Adipose tissue (tissue), 3 donors: Measurements from ENCODE around the gene GDPD5. TPM values are rescaled to one million over a fixed set of nuclear protein-coding genes. Genes with fewer than 3 reads are reported as not detected.

Experiments
- H3K27ac ChIP-seq: one replicate; pipeline ENCODE4 v1.5.1; 2013; ENCODE audit warnings: low read depth, low read length
- WGBS, 3 donors: extraction: QIAGEN DNeasy Blood & Tissue Kit; methylation state at CpG; one replicate each; pipeline ENCODE4 v1.1.7; 2013; 5-methylcytosine and 5-hydroxymethylcytosine counted together
- polyA plus RNA-seq, 3 donors: library from polyadenylated mRNA; stranded (reverse); fragments of 200-250 nt; gene quantifications; one replicate each; pipeline ENCODE4 v1.2.3, GENCODE V29; 2013
- donor health status: healthy with polysubstance abuse.
- donor health status: Bipolar disorder and iron deficiency.
- donor health status: healthy.

The GDPD5 gene
- polyA plus RNA-seq, 3 donors = 25.6 to 49.8 (median 34.1) TPM

DNA sequence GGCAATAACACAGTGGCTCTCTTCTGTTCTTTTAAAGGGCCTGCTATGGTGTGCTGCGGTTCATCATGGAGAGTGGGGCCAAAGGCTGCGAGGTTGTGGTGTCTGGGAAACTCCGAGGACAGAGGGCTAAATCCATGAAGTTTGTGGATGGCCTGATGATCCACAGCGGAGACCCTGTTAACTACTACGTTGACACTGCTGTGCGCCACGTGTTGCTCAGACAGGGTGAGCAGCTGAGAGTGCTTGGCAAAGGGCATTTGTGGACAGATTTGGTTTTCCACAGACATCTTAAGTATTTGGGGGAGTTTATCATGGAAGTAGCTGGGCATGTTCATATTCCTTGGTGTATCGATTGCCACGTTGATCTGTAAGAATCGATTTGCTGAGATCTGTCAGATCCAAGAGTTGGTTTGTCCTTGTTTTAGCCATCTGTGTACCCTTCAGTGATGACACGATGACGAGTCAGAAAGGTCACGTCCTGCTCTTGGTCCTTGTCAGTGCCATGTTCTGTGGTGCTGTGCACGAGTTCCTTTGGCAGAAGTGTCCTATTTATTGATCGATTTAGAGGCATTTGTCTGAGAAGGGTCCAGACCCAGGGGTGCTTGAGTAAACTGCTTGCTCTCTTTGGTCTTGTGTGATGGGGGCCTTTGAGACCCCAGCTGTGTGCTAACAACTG lies 121.6 kb downstream of the GDPD5 start:
- 79 to 89% (median 82%) methylated on average over 15 of the region's 15 CpGs for WGBS, 3 donors

DNA sequence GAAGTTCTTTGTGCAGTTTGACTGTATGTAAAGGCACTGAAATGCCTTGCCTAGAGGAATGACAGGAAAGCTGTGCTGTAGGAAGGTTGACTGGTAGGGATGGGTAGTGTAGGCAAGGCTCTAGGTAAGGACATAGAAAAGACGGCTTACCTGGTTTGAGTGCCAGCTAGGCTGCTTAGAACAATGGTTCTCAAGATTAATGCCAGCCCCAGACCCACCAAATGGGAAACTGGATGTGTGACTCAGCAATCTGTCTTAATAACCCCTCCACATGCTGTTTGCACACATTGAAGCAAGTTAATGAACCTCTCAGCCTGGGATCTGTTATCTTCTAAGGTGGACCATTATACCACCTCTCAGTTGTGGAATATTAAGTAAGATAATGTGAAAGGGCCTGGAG lies 122.7 kb downstream of the GDPD5 start:
- H3K27ac ChIP-seq = no peak overlapping the region

More for the DNA sequence above, 121.6 kb downstream of the GDPD5 start:
- no peak overlapping the region for H3K27ac ChIP-seq

DNA sequence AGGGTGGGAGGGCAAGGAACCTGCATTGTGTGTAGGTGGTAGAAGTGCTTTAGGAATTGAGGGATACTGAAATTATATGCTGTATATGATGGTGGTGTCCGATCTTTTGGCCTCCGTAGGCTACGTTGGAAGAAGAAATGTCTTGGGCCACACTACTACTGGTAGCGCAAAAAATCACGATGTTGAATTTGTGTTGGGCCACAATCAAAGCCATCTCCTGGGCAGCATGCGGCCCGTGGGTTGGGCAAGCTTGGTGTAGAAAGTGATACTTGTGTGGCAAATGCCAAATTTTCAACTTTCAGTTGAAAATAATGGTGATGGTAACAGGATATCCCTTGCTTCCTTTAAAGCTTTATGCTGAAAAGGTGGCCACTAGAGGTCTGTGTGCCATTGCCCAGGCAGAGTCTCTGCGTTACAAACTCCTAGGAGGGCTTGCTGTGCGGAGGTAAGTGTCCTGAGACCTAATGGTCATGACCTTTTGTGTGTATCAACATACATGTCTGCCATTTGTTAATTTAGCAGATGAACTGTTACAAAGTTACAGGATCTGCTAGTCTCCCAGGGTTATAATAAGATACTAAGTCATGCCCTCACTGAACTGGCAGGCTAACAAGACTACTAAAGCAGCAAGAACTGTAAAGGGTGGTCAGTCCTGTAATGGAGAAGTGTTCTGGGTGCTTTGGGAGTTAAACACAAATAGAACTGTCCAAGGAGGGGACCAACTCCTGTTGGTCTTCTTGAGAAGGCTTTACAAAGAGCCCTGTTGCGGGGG lies 123.6 kb downstream of the GDPD5 start:
- 80 to 84% (median 82%) methylated on average over 10 of the region's 10 CpGs for WGBS, 3 donors
- H3K27ac ChIP-seq = no peak overlapping the region

More for the DNA sequence above, 122.7 kb downstream of the GDPD5 start:
- 52 to 79% (median 76%) methylated on average over 1 of the region's 1 CpG for WGBS, 3 donors

DNA sequence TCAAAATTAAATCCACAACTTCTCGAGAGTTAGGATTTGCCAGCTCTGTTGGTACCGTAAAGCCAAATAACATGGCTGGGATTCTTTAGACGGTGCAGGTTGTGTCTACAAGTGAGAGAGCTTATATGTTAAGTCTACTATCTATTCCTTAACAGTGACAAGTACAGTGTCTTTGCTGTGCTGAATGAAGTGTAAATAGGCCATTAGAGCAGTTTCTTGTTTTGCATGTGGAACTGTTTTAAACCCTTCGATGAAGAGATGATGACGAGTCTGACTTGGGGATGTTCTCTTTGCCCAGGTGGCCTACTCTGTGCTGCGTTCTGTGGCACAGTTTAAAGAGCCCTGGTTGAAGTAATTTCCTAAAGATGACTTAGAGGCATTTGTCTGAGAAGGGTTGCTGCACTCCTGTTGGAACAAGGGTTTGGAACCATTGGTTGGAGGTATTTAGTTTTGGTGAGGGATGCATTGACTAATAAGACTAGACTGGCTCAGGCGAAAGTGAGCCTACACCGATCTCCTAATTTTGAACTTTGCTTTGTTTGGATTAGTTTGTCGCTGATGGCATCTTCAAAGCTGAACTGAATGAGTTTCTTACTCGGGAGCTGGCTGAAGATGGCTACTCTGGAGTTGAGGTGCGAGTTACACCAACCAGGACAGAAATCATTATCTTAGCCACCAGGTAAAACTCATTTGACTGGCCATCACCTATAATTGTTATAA lies 125.4 kb downstream of the GDPD5 start:
- WGBS, 3 donors = 10 to 13% (median 11%) methylated on average over 11 of the region's 11 CpGs
- no peak overlapping the region for H3K27ac ChIP-seq

DNA sequence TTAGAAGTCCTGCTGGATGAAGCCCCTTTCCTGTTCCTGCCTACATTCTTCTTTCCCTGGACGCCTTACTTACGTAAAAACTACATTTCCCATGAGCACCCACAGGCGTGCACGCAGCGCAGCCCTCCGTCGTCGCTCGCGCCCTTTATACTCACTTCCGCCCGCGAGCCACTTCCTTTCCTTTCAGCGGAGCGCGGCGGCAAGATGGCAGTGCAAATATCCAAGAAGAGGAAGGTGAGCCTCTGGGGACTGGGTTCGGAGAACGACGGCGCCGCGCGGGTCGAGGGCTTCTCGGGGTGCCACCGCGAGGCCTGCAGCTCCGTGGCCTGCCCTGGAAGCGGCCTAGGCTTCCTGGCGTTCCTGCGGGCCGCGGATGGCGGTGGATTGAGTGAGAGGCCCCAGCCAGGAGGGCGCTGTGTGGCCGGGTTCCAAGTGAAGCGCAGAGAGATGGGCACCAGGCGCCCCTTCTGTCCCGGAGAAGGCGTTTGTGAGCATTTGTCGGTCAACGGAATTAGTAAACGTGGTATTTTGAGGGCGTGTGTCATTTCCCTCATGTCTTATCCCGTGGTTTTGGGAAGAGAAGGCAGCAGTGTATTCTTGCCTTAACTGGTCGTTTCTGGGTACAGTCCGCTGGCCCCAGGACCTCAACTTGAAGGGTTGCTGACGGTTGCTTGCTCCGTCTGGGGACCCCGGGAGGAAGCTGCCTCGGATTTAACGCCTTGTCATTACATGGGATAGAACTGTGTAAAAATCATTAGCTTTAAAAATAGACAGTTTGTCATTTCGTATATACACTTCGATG lies 126.2 kb downstream of the GDPD5 start, which contains the start of gene RPS3:
TSS of gene RPS3 (plus strand) at position 175 of the 802 bp plus-strand sequence. CDS start at position 205, 30 bp downstream.
- peak within 1 kb of the TSS; percentile 36 for H3K27ac ChIP-seq
- WGBS, 3 donors = 0 to 1% (median 0%) methylated on average over 55 of the region's 55 CpGs

DNA sequence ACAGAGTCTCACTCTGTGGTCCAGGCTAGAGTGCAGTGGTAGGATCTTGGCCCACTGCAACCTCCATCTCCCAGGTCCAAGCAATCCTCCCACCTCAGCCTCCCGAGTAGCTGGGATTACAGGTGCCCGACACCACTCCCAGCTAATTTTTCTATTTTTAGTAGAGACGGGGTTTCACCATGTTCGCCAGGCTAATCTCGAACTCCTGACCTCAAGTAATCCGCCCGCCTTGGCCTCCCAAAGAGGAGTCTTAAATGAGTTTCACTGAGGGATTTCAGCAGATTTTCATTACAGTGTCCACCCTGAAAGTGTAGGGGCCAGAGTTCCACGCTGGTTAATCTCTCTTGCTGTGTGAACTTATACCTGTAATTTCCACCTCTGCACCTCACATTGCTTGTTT lies 126.8 kb downstream of the GDPD5 start:
- H3K27ac ChIP-seq = no peak overlapping the region
- 70 to 78% (median 77%) methylated on average over 8 of the region's 8 CpGs for WGBS, 3 donors

DNA sequence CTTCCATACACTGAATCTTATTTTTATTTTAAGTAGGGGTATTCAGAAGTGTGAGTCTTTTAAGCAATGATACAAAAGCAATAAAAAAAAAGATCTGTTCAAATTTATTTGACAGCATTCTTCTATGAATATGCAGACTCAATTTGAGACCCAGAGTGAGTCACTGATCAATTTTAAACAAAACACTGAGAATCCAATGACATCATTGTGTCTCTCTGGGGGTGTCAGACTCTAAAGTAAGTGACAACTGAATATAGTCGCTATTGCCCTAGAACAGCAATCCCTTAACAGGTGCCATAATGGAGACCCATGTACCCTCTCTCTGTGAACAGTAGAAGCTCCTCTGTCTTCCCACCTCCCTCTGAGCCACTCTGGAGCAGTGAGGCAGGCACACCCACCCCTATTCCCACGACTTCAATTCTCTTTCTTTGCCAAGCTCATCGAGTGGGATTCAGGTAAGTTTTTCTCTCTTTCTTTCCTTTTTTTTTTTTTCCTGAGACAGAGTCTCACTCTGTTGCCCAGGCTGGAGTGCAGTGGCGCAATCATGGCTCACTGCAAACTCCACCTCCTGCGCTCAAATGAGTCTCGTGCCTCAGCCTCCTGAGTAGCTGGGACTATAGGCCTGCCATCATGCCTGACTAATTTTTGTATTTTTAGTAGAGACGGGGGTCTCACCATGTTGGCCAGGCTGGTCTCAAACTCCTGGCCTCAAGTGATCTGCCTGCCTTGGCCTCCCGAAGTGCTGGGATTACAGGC lies 131.5 kb downstream of the GDPD5 start:
- H3K27ac ChIP-seq = no peak overlapping the region
- WGBS, 3 donors = 76 to 85% (median 83%) methylated on average over 8 of the region's 8 CpGs

DNA sequence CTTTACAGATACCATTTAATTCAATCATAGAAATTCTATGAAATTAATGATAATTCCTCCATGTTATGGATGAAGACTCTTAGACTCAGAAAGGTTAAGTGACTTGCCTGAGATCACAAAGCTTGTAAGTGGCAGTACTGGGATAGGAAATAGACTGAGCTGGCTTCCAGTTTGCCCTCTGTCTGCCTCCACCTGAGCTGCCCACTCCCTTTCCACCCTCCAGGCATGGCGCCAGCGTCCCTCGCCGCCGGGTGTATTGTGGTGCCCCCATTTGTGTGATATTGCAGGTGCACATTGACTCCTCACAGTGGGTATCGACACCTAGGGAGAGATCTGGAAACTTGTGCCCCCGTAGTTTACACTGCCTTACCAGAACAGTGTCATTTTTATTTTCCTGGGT lies 135.8 kb downstream of the GDPD5 start:
- H3K27ac ChIP-seq = no peak overlapping the region
- 87 to 92% (median 90%) methylated on average over 7 of the region's 7 CpGs for WGBS, 3 donors

DNA sequence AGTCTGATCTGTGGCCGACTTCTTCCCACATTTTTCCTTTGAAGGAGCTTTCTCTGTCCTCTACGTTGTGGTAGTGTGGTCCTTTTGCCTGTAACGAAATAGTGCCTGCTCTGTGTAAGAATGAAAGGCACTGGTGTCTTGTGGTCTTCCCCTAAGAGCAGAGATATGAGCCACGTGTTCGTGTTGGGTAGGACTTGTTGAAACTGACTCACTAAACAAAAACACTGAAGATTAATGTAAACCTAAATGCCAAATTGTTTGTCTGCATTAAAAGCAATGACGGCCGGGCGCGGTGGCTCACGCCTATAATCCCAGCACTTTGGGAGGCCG lies 136.5 kb downstream of the GDPD5 start:
- 74 to 75% (median 75%) methylated on average over 11 of the region's 11 CpGs for WGBS, 3 donors
- no peak overlapping the region for H3K27ac ChIP-seq

DNA sequence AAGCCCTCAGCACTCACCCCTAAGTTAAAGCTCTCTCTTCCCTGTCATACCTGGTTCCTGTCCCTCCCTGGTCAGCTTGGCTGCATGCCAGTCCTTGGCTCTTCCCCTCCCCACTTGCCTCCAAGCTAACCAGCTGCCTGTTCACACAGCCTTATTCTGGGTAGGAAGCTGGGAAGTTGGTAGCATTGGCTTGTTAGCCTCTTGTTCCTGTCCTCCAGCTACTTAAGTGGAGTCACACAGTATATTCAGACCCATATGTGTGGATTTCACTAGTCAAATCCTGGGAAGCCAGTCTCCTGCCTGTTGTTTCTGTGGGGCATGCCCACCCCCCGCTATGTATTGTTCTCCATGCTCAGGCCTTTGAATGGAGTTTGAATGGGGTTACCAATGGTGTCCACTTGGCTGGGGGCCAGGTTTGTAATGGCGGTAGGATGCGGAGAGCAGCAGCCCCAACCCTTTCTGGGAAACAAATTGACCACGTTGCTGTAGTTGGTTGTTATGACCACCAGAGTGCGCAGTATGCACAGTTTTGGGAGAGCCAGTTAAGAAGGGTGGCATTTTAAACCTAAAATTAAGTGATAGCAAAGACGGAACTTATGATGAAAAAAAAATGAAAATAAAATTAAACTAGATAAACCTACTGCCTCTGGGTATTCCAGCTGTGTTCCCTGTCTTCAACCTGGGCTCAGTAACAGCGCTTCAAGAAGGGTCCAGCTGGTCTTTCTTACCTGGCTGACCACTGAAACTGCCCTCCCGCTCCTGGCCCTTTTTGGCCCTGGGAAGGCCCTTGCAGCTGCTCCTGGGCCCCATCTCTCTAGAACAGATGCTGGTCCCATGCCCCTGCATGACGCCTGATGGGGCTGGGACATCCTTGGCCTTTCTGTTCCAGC lies 137.1 kb downstream of the GDPD5 start:
- H3K27ac ChIP-seq = no peak overlapping the region
- WGBS, 3 donors = 28 to 29% (median 29%) methylated on average over 9 of the region's 9 CpGs

DNA sequence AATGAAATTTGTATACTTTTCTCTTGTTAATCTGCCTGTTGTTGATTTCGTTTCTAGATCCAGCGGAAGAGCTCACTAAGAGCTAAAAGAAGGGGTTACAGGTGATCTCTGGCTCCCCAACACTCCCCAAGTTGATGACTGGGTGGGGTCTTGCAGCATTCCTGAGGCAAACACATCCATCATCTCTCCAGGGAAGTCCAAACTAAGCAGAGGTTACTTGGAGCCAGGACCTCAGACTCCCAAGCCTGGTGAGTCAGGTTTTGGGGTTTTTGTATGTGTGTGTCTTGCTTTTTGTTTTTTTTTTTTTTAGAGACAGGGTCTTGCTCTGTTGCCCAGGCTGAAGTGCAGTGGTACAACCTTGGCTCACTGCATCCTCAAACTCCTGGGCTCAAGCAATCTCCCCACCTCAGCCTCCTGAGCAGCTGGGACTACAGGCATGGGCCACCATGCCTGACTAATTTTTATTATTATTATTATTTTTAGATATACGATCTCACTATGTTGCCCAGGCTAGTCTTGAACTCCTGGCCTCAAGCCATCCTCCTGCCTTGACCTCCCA lies 137.9 kb downstream of the GDPD5 start:
- H3K27ac ChIP-seq = no peak overlapping the region
- WGBS, 3 donors = 70 to 76% (median 71%) methylated on average over 3 of the region's 3 CpGs

DNA sequence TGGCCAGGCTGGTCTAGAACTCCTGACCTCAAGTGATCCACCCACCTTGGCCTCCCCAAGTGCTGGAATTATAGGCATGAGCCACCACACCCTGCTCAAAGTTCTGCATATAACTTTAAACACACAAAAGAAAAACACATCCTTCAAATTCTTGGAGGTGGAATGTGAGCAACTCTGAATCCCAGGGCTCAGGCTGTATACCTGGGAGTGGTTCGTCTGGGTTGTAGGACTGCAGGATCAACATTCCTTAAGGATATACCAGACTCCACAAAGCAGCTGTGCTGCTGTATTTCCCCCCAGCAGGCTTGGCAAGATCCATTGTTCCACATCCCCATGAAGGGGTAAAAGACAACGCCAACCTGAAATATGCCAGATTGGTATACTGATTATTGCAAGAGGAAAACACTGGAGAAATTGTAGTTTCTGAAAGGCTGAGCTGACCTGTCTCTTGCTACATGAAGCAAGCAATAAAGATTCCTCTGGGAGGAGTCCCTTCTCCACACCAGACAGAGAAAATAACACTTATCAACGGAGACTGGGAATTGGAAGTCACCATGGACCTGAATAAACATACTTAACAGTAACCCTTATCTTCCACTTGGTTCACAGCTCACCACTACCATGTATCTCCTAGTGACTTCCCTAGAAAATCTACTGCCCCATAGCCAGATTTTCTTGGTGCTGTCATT lies 138.7 kb downstream of the GDPD5 start:
- no peak overlapping the region for H3K27ac ChIP-seq
- WGBS, 3 donors = 60 to 74% (median 69%) methylated on average over 3 of the region's 3 CpGs
